ENCODE measurements around the gene CUX1. TPM values are rescaled to one million over a fixed set of nuclear protein-coding genes. Genes with fewer than 3 reads are reported as not detected.

The CUX1 gene
- total RNA-seq, 4 donors from 2014 or later = 40.0 to 55.9 (median 47.3) TPM

- WGBS, 2 donors = 90% methylated on average over 2 of the region's 9 CpGs; no CpG with 5 or more reads in 1 of the 2 donors
Measured at GRCh38 chr7:102260856-102261255, 443.4 kb downstream of the CUX1 start.

GRCh38 chr7:102261451-102261850 lies 444.0 kb downstream of the CUX1 start:
- 79 to 81% methylated on average over 9 of the region's 9 CpGs for WGBS, 2 donors
- no peaks in the 10 kb centered on the region for H3K27me3 ChIP-seq
- no peaks in the 10 kb centered on the region for H3K9me3 ChIP-seq
- no peak for DNase-seq
- intact Hi-C loops (cut with DNase I) = no loop called here
- H3K27ac ChIP-seq = no peak overlapping the region
- no peaks in the 10 kb centered on the region for H3K36me3 ChIP-seq
- no peak for TF ChIP-seq CTCF (IDR thresholded peaks at IDR 0.05)
- TF ChIP-seq POLR2A (IDR thresholded peaks at IDR 0.05) = no peak
- no peak overlapping the region for H3K4me3 ChIP-seq
- no peaks in the 10 kb centered on the region for H3K4me1 ChIP-seq

More at GRCh38 chr7:102260856-102261255, 443.4 kb downstream of the CUX1 start:
- intact Hi-C loops (cut with DNase I) = no loop called here
- Histone ChIP-seq H3K4me3 (no peak overlapping the region), H3K27me3 (no peaks in the 10 kb centered on the region), H3K27ac (no peak overlapping the region), H3K4me1 (no peaks in the 10 kb centered on the region), H3K36me3 (no peaks in the 10 kb centered on the region), H3K9me3 (no peaks in the 10 kb centered on the region)
- no peak for TF ChIP-seq POLR2A (IDR thresholded peaks at IDR 0.05)
- no peak for DNase-seq

- no peaks in the 10 kb centered on the region for H3K4me1 ChIP-seq
- H3K36me3 ChIP-seq = no peaks in the 10 kb centered on the region
- DNase-seq = no peak
- WGBS, 2 donors = 91 to 95% methylated on average over 10 to 13 of the region's 13 CpGs
- H3K4me3 ChIP-seq = no peak overlapping the region
- no peaks in the 10 kb centered on the region for H3K27me3 ChIP-seq
- no peaks in the 10 kb centered on the region for H3K9me3 ChIP-seq
- H3K27ac ChIP-seq = no peak overlapping the region
- intact Hi-C loops (cut with DNase I) = no loop called here
- no peak for TF ChIP-seq POLR2A (IDR thresholded peaks at IDR 0.05)
Measured at GRCh38 chr7:102262546-102262945, 445.1 kb downstream of the CUX1 start.

GRCh38 chr7:102264367-102264891 lies 447.0 kb downstream of the CUX1 start:
- H3K4me3 ChIP-seq = no peak overlapping the region
- no peak overlapping the region for H3K27ac ChIP-seq
- TF ChIP-seq CTCF (IDR thresholded peaks at IDR 0.05) (no peak), POLR2A (IDR thresholded peaks at IDR 0.05) (no peak)
- H3K27me3 ChIP-seq = no peaks in the 10 kb centered on the region
- no peaks in the 10 kb centered on the region for H3K9me3 ChIP-seq
- WGBS, 2 donors = 72 to 76% methylated on average over 7 to 11 of the region's 13 CpGs
- no peak for DNase-seq
- H3K36me3 ChIP-seq = no peaks in the 10 kb centered on the region
- intact Hi-C loops (cut with DNase I) = no loop called here
- no peaks in the 10 kb centered on the region for H3K4me1 ChIP-seq

- no peak for DNase-seq
- H3K36me3 ChIP-seq = no peaks in the 10 kb centered on the region
- no peak overlapping the region for H3K4me3 ChIP-seq
- no peaks in the 10 kb centered on the region for H3K9me3 ChIP-seq
- TF ChIP-seq CTCF (IDR thresholded peaks at IDR 0.05) (no peak), POLR2A (IDR thresholded peaks at IDR 0.05) (no peak)
- intact Hi-C loops (cut with DNase I) = no loop called here
- WGBS, 2 donors = 79 to 85% methylated on average over 14 of the region's 14 CpGs
- H3K4me1 ChIP-seq = no peaks in the 10 kb centered on the region
- no peaks in the 10 kb centered on the region for H3K27me3 ChIP-seq
- H3K27ac ChIP-seq = no peak overlapping the region
Measured at GRCh38 chr7:102266541-102266940, 449.1 kb downstream of the CUX1 start.

- Histone ChIP-seq H3K27me3 (no peaks in the 10 kb centered on the region), H3K4me1 (peaks cover 0 to 6% (median 3%) of the 10 kb centered on the region in 3 donors), H3K9me3 (no peaks in the 10 kb centered on the region), H3K36me3 (no peaks in the 10 kb centered on the region), H3K27ac (no peak overlapping the region), H3K4me3 (no peak overlapping the region)
- intact Hi-C loops (cut with DNase I) = no loop called here
- 79 to 89% methylated on average over 4 to 6 of the region's 10 CpGs for WGBS, 2 donors
- no peak for DNase-seq
- TF ChIP-seq CTCF (IDR thresholded peaks at IDR 0.05) (no peak), POLR2A (IDR thresholded peaks at IDR 0.05) (no peak)
Measured at GRCh38 chr7:102268635-102269034, 451.2 kb downstream of the CUX1 start.

Measured in esophagus squamous epithelium (tissue), 5 donors.